Measurements from ENCODE around the gene PICK1.
"Not testable (repeated sequence)": the region's sequence is repeated elsewhere in the genome, so short reads cannot be mapped to it uniquely, and the experiment has no call there.

The PICK1 gene

DNA sequence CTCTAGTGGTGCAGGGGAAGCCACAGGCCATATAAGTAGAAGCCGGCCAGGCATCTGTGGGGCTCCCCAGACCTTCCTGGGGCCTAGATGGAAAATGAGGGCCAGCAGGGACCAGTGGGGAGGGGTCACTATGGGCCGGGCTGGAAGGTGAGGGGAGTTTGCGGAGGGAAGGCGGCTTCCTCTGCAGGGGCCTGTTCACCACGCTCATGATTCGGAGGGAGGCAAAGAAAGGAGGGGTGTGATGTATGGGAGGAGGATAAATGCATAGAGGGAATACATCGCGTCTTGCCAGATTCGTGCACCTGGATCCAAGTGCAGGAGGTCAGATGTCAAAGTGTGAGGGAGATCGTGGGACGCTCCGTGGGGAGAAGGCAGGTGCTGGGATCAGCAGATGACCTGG, 19.9 kb downstream of the PICK1 start:
- DNase-seq, result no peak

DNA sequence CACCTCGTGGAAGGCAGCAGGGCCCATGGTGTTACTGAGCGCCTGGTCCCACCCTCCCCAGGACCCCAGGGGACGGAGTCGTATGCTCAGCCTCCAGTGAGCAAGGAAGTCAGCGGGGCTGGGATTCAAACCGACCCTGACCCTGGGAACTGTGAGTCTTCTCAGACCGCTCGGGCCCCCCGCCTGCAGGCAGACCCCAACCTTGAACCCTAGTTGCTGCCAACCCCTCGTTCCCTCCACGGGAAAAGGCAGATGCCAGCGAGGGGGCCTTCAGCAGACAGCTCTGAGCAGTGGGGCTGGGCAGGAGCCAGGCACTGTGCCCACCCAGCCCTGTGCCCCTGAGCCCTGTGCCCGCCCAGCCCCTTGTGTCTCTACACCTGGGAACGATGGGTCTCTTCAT, 20.4 kb downstream of the PICK1 start:
- DNase-seq, result no peak

DNA sequence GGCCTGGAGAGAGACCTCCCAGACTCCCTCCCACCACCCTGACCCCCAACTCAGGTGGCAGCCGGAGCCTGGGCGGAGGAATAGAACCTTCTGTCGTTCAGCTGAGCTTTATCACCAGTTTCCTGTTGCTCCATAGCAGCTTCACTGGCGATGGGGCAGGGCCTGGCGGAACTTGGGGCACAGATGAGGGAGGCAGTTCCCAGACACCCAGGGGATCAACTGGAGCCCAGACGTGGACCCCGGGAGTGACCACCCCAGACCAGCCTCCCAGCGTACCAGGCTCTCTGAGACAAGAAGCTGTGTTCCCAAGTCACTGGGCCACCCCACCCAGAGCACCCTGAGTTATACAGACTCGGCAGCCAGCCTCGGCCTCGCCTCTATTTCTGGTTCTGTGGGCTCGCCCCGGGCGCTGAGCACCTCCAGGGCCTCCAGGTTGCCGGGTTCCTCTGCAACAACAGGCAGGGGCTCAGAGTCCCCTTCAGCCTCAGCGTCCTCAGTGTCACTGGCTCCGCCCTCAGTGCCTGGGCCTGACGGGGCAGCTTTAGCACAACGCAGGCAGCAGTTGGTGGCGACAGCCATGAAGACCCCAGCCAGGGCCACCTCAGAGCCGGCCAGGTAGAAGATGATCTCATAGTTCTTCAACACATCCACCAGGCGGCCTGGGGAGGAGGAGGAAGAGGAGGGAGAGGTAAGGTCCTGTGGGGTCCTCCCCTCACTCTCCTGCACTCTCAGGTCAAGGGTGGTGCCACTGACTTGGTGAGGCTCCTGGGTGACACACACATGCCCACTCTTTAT, 21.0 kb downstream of the PICK1 start:
- DNase-seq, result no peak

DNA sequence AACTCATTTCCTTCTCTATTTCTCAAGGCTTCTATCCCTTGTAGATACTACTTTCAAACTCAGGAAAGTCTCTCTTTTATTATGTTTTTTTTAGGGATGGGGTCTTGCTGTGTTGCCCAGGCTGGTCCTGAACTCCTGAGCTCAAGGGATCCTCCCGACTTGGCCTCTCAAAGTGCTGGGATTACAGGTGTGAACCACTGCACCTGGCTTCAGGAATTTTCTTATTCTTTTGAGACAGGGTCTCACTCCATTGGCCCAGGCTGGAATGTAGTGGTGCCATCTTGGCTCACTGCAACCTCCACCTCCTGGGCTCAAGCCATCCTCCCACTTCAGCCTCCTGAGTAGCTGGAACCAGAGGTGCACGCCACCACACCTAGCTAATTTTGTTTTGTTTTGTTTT, 22.0 kb downstream of the PICK1 start:
- not testable (repeated sequence) for DNase-seq

DNA sequence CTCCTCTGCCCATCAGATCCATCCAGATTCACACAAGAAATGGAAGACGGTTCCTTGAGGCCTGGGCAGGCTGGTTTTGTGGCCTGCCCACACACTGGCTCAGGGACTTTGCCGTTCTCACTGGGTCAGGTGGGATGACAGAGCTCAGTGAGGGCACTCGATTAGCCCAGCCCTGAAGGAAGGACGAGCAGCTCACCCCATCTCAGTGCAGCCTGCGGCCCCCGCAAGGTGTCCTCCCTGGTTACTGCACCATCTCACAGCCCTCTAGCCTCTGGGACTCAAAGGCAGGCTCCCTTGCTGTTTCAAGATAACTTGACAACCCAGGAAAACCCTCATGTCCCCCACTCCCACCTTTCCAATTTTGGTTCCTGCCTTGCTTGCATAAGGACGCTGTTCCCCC, 22.6 kb downstream of the PICK1 start:
- no peak for DNase-seq

DNA sequence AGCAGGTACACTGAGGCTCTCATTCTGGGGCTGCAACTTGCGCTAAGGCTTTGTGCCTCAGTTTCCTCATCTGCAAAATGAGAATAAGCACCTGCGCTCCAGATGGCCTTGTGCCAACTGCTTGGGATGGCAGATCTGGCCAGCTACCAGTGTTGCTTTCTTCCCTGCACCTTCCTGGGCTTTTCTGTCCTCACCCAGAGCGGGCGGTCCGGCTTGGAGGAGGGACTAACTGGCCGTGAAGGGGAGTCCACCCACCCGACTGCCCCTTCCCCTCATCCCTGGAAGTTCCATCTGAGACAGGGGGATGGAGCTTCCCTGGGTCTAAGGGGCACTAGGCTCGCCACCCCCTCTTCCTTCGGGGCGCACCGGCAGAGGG, 23.3 kb downstream of the PICK1 start:
- DNase-seq, result no peak

DNA sequence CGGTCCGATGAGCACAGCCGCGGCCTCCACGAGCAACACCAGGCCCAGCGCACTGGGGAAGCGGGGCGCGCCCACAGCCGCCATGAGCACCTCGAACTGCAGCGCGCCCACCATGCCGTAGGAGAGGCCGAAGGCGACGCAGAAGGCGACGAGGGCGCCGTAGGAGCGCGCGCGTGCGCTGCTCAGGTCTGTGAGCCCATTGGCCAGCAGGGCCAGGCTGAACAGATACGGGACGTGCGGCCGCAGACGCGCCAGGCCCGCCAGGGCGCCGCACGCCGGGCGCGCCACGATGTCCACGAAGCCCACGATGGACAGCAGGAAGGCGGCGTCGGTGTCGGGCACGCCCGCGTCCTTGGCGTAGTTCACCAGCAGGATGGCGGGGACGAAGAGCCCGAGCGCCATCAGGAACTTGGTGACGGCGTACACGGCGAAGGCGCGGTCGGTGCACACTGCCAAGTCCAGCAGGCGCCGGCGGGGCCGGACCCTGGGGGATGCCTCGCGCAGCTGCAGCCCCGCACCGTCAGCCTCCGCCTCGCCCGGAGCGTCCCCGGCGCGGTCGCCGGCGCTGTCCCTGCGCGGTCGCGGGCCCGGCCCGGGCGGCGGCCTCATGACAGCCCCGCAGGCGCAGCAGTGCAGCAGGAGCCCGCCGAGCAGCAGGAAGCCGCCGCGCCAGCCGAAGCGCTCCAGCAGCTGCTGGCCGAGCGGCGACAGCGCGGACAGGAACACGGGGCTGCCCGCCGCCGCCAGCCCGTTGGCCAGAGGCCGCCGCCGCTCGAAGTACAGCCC, 23.8 kb downstream of the PICK1 start:
- DNase-seq, result no peak

DNA sequence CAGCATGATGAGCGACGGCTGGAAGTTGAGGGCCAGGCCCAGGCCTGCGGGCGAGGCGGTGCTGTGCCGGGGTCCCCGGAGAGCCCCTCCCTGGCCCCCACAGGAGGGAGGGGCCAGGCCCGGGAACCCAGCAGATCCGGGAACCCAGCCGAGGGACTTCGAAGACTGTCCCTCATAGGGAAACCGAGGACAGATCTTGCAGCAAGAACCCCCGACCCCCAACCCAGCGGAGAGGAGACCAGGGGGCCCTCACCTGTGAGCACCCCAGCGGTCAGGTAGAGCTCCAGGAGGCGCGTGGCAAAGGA, 24.4 kb downstream of the PICK1 start:
- DNase-seq, result no peak

DNA sequence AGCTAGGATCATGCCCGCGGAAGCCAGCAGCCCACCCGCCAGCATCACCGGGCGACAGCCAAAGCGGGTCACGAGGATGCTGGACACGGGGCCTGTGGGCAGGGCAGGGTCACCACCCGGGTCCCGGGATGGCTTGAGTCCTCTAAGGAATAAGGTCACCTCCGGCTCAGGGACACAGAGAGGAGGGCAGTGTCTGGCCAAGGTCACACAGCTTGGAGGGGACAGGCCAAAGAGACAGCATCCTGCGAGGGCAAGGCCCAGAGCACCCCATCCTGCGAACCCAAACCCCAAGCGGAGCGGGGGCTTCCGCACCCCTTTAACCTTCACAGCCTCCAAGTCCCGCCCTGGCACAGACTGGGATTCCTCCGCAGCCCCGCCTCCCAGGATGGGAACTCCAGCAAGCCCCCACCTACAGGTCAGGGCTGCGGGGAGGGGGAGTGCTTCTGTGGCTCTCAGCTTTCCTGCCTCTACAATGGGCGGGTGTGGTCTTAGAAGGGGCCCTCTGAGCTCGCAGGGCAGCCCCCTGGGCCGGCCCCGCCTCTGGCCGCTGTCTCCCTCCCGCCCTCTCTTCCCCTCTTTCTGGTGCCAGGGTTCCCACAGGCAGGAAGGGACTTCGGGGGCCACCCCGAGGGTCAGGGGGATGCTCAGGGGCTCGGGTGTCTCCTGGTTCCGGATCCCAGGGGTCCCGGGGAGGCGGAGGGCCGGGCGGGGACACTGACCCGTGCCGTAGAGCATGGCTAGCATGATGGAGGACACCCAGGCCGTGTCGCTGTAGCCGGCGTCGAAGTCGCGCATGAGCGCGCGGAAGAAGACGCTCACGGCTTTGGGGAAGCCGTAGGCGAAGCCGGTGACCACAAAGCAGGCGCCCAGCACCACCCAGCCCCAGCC, 25.0 kb downstream of the PICK1 start:
- DNase-seq, result no peak

DNA sequence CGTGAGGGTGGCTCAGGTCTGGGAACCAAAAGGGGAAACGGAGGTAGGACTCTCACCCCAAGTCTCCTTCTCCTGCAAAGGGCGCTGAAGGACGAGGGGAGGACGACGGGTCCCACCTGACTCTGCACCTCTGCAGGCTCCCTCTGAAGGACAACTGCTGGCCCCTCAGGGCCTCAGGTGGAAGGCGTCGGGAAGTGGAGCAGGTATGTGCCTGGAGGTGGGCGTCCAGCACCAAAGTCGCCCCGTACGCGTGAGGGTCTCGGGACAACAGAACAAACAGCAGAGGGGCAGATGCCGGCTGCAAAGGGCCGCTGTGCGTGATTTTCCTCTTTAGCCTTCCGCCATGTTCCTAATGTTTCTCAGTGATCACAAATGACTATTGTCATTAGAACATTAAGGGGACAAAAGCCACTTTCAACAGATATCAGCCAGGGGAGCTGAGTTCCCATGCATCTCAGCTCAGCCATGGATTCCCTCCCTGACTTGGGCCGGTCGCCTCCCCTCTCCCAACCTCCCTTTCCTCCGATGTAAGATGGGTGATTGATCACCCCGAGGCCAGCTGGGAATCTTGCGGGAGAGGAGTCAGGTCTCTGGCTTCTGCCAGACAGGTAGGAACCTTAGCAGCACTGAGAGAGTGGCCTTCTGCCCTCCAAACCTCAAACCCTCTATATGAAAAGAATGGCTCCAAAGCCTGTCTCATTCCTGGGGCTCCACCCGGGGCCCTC, 25.9 kb downstream of the PICK1 start:
- no peak for DNase-seq

DNA sequence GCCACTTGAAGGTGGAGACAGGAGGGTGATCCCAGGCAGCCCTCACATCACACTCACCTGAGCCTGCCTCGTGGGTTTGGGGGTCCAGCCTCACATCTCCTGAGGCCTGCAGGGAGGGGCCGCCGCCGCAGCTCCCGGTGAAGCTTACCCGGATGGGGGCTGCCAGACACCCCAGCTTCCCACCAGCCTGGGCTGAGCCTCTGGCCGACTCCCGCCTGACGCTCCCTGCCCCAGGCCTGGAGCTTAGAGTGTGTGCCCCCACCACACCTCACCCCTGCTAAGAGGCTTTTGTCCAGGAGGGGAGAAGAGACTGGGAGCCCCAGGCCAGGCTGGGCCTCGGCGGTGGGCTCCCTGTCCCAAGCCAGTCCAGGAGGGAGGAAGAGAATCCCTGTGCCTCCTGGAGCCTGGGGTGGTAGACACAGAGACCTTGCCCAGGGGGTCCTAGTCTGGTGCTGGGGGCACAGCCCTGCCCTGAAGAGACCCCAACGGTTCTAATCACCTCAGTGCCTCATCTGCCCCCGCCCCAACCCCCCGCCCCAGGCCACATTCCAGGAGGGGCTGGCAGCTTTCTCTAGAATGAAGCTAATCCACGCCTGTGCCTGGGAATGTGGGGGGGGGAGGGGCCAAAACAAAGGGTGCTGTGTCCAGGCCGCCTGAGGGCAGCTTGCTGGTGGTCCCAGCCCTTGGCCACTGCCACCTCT, 26.9 kb downstream of the PICK1 start, which contains the start of gene SLC16A8:
Gene SLC16A8, minus strand, starts transcription at position 254 of the 701 bp plus-strand sequence. CDS start 1,311 bp downstream, outside the sequence.
- DNase-seq, result no peak

DNA sequence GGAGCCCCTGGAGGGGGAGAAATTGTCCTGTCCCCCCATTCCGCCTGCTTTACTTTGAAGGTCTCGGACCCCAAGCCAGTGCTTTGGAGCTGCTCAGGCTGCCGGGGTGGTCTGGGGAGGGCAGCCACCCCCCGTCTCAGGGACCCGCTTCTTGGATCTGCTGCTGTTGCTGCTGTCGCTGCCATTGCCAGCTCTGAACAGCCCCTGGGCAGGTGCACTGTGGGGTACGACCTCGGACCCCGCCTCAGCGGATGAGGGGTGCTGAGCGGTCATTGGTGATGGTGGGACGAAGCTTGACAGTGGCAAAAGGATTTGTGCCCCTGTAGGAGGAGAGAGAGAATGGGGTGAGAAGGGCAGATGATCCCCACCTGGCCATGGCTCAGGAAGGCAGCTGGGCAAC, 27.9 kb downstream of the PICK1 start:
- no peak for DNase-seq

DNA sequence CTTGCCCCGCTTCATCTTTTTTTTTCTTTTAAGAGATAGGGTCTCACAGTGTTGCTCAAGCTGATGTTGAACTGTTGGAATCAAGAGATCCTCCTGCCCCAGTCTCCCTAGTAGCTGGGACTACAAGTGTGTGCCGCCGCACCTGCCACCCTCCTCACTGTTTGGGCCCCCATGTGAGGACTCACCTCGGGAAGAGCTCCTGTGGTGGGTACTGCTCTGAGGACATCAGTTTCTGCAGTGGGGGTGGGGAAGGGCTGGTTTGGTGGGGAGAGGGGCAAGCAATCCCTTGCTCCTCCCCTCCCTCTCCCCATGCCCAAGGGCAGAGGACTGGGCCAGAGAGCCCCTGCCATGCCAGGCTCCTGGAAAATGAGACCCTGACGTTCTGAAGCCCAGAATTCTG, 28.3 kb downstream of the PICK1 start:
- DNase-seq, result no peak

DNA sequence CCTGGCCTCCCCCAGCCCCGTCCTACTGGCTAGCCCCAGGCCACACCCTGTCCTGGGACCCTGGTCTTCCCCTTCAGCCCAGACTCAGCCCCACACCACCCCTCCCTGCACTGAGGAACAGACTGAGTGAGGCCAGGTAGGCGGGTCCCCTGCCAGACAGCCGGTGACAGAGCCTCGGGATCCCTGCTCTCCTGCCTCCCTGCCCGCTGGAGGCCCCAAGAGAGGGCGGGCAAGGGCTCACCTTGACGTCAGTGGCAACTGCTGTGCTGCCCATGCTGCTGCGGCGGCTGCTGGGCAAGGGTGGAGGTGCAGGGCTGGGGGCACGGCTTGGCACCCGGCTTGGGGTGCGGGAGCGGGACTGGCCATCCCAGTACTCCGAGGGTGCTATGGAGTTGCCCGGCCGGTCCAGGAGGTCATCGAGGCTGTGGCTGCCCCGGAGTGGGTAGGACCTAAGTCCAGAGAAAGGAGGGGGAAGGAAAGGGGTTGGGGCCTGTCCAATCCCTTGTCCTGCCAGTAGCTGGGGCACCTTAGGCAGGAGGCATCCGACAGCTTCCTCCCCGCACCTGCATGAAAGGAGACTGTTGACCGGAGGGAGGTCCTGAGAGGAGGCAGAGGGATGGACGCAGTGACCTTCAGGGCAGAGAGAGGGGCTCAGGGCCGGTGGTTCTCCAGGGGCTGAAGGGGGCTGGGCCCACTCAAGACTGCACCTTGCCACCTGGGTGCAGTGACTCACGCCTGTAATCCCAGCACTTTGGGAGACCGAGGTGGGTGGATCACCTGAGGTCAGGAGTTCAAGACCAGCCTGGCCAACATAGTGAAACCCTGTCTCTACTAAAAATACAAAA, 29.0 kb downstream of the PICK1 start:
- no peak for DNase-seq

DNA sequence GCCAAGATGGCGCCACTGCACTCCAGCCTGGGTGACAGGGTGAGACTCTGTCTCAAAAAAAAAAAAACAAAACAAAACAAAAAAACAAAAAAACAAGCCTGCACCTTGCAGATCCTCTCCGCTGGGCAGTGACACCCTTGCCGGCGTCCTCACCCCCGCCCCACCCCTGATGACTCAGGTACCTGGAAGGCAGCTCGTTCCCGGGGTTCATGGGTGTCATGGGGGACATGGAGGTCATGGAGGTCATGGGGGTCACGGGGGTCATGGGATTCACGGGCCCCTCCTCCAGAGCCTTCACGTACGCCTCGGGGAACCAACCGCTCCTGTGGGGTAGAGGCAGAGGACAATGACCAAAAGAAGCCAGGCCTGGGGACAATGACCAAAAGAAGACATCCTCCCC, 29.7 kb downstream of the PICK1 start:
- DNase-seq, result no peak

DNA sequence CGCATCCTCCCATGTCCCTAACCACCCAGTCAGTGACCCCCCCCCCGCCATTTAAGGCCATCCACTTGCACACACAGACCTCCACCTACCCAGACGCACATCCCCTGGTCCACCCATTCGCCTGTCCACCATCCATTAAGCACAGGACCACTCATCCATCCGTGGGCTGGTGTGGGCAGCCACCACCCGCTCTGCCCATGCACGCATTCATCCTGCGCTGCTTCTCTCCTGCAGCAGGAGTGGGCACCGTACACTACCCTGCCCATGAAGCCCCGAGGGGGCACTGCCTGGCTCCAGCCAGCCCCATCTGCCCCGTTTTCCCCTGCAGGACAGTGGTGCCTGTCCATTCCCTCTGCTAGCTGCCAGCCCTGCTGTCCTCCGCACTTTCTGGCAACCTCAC, 30.7 kb downstream of the PICK1 start:
- DNase-seq, result no peak

DNA sequence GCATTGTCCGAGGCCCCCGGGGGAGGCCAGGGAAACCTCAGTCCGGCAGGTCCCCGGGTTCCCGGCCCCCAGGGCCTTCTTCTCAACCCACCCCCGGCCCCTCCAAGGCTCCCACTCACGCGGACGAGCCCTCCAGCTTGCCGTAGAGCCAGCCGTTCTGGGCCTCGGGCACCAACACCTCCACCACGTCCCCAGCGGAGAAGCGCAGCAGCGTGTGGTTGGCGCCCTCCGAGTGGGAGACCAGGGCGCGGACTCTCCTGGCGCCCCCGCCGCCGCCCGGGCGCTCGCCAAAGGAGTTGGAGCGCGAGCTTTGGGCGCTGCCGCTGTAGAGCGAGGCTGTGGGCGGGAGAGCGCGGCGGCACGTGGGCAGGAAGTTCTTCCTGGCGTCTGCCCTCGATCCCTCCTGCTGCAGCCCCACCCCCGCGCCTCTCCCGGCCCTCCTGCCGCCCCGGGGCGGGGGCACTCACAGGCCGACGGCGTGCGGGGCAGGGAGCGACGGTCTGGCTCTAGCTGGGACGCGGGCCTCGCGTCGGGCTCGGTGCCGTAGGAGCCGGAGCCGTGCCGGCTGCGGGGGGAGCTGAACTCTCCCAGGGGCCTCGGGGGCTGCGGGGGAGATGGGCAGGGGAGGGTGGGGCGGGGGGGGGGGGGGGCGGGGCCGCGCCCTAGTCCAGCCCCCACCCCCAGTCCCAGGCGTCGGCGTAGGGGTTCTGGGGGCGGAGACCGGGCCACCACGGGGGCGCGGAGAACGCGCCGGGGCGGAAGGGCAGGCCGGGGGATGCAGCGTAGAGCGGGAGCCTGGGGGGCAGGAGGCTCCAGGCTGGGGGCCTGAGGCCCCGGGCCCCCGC, 31.6 kb downstream of the PICK1 start:
- DNase-seq, result no peak

DNA sequence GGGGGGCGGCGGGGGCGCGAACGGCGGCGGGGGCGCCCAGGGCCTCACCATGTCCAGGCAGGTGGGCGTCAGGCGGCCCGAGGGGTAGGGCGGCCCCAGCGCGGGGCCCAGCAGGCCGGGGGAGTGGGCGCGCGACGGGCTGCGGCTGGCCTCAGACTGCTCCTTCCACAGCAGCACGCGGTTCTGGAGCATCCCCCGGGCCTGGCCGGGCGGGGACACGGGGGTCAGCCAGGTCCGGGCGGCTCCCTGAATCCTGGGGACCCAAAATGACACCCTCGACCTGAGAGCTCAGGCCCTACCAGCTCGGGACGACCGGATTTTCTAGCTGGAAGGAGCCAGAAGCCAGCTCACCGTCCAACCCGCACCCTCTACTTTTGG, 32.3 kb downstream of the PICK1 start:
- no peak for DNase-seq

DNA sequence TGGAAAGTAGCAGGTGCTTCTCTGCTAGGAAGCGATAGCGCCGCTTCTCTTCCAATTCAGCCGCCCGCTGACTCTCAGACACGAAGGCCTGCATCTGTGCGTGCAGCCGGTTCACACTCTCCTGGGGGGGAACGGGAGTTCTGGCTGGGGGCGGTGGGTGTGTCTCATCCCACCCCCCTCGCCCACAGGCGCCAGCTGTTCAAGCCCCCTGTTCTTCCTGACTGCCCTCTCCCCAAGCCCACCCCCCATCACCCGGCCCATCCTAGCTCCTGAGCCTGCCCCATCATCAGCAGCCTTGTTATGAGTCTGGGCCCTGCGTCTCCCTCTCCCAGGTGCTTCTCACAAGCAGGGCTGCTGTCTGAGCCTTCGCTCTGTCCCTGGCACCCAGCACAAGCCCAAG, 39.9 kb downstream of the PICK1 start:
- no peak for DNase-seq
